Activated T-helper 1 cell treated with anti-CD3 and anti-CD28 coated beads, Interleukin-12 subunit alpha, Interleukin-12 subunit beta, Interleukin-2, Interleukin-4 antibody, amounts not matched to agents 30 ng/mL and 10 ng/mL and 1 ng/mL, durations not matched to agents 14 hours and 24 hours and 36 hours (primary cell): Measurements from ENCODE around the gene TTC38. TPM values are rescaled to one million over a fixed set of nuclear protein-coding genes. Genes with fewer than 3 reads are reported as not detected.
"Not testable (repeated sequence)": the region's sequence is repeated elsewhere in the genome, so short reads cannot be mapped to it uniquely, and the experiment has no call there.

Source experiments
- DNase-seq: peaks from one replicate; pipeline ENCODE4 v3.0.0; 2021; ENCODE audit warnings: low spot score
- H3K27ac Mint-ChIP-seq: one replicate; pipeline ENCODE4 v1.8.0; 2021; ENCODE audit warnings: mild to moderate bottlenecking, mixed read lengths
- H3K27me3 Mint-ChIP-seq: one replicate; pipeline ENCODE4 v1.8.0; 2022; ENCODE audit warnings: mild to moderate bottlenecking, moderate library complexity, mixed read lengths; ENCODE audit not compliant: insufficient read depth
- H3K36me3 Mint-ChIP-seq: one replicate; pipeline ENCODE4 v1.8.0; 2021; ENCODE audit warnings: low read depth, mixed read lengths
- H3K4me1 Mint-ChIP-seq: one replicate; pipeline ENCODE4 v1.8.0; 2021; ENCODE audit warnings: low read depth, mixed read lengths
- H3K4me3 Mint-ChIP-seq: one replicate; pipeline ENCODE4 v1.8.0; 2021; ENCODE audit warnings: mild to moderate bottlenecking, moderate library complexity, mixed read lengths
- H3K9me3 Mint-ChIP-seq: one replicate; pipeline ENCODE4 v1.8.0; 2021; ENCODE audit warnings: mixed read lengths
- intact Hi-C: fragments of 100-400 bp; cut with micrococcal nuclease; formaldehyde crosslinking; loops from one replicate; pipeline ENCODE4 v1.15.1; 2024
- total RNA-seq: library from RNA; stranded (reverse); gene quantifications from 2 replicates; pipeline ENCODE4 v1.2.3, GENCODE V29; 2022

The TTC38 gene
- total RNA-seq, 1 donor from 2014 or later = 23.0 TPM

- no peak for DNase-seq
These were observed 27.6 kb downstream of the TTC38 start for GRCh38 chr22:46295277-46295971.

GRCh38 chr22:46296257-46297150 is 28.7 kb downstream of the TTC38 start, which contains the start of gene GTSE1:
Gene GTSE1 (plus strand): TSS chr22:46296870. CDS start chr22:46297401, 531 bp downstream.
- peak; percentile 97 for DNase-seq
- Mint-ChIP-seq H3K4me3 (peak within 1 kb of the TSS; percentile 91), H3K27ac (peak within 1 kb of the TSS; percentile 94), H3K27me3 (no peaks in the 10 kb centered on the region), H3K36me3 (peaks cover 38% of the 10 kb centered on the region), H3K4me1 (peaks cover 52% of the 10 kb centered on the region), H3K9me3 (no peaks in the 10 kb centered on the region)
- intact Hi-C loops = loop anchor here (1.0 kb wide), 7 partner anchors 29 to 625 kb away; partner anchors contain the start of genes ATXN10, CDPF1 and TRMU

More at GRCh38 chr22:46295277-46295971, 27.6 kb downstream of the TTC38 start:
- intact Hi-C loops = no loop called here
- H3K4me3 Mint-ChIP-seq = peak overlapping the region; percentile 91
- H3K9me3 Mint-ChIP-seq = no peaks in the 10 kb centered on the region
- peaks cover 31% of the 10 kb centered on the region for H3K36me3 Mint-ChIP-seq
- H3K27me3 Mint-ChIP-seq = no peaks in the 10 kb centered on the region
- H3K27ac Mint-ChIP-seq = peak overlapping the region; percentile 94
- peaks cover 44% of the 10 kb centered on the region for H3K4me1 Mint-ChIP-seq

- peaks cover 35% of the 10 kb centered on the region for H3K36me3 Mint-ChIP-seq
- peak overlapping the region; percentile 67 for H3K27ac Mint-ChIP-seq
- H3K4me1 Mint-ChIP-seq = peaks cover 52% of the 10 kb centered on the region
- intact Hi-C loops = no loop called here
- no peaks in the 10 kb centered on the region for H3K9me3 Mint-ChIP-seq
- no peaks in the 10 kb centered on the region for H3K27me3 Mint-ChIP-seq
- DNase-seq = no peak
- H3K4me3 Mint-ChIP-seq = peak overlapping the region; percentile 91
These were observed 29.5 kb downstream of the TTC38 start for GRCh38 chr22:46297151-46297812.

GRCh38 chr22:46299101-46299500 is 31.3 kb downstream of the TTC38 start:
- H3K9me3 Mint-ChIP-seq = no peaks in the 10 kb centered on the region
- H3K27ac Mint-ChIP-seq = no peak overlapping the region
- DNase-seq = no peak
- peak overlapping the region; percentile 81 for H3K4me3 Mint-ChIP-seq
- H3K4me1 Mint-ChIP-seq = peaks cover 64% of the 10 kb centered on the region
- H3K27me3 Mint-ChIP-seq = no peaks in the 10 kb centered on the region
- intact Hi-C loops = no loop called here
- peaks cover 31% of the 10 kb centered on the region for H3K36me3 Mint-ChIP-seq

GRCh38 chr22:46300491-46300890 is 32.7 kb downstream of the TTC38 start:
- Mint-ChIP-seq H3K27ac (no peak overlapping the region), H3K27me3 (no peaks in the 10 kb centered on the region), H3K36me3 (peaks cover 31% of the 10 kb centered on the region), H3K4me3 (no peak overlapping the region), H3K9me3 (no peaks in the 10 kb centered on the region), H3K4me1 (peaks cover 57% of the 10 kb centered on the region)
- DNase-seq = no peak
- intact Hi-C loops = no loop called here

GRCh38 chr22:46303347-46303965 is 35.6 kb downstream of the TTC38 start:
- Mint-ChIP-seq H3K4me1 (peaks cover 35% of the 10 kb centered on the region), H3K9me3 (no peaks in the 10 kb centered on the region), H3K36me3 (peaks cover 40% of the 10 kb centered on the region), H3K4me3 (no peak overlapping the region), H3K27me3 (no peaks in the 10 kb centered on the region), H3K27ac (peak overlapping the region; percentile 13)
- DNase-seq = no peak
- intact Hi-C loops = no loop called here

GRCh38 chr22:46308283-46308988 is 40.6 kb downstream of the TTC38 start:
- H3K4me3 Mint-ChIP-seq = no peak overlapping the region
- peaks cover 33% of the 10 kb centered on the region for H3K36me3 Mint-ChIP-seq

GRCh38 chr22:46309526-46310085 is 41.8 kb downstream of the TTC38 start:
- intact Hi-C loops = no loop called here
- H3K36me3 Mint-ChIP-seq = peaks cover 29% of the 10 kb centered on the region

More at GRCh38 chr22:46308283-46308988, 40.6 kb downstream of the TTC38 start:
- H3K27ac Mint-ChIP-seq = no peak overlapping the region
- intact Hi-C loops = no loop called here
- no peak for DNase-seq
- peaks cover 8% of the 10 kb centered on the region for H3K4me1 Mint-ChIP-seq
- no peaks in the 10 kb centered on the region for H3K9me3 Mint-ChIP-seq
- no peaks in the 10 kb centered on the region for H3K27me3 Mint-ChIP-seq

GRCh38 chr22:46312056-46312455 is 44.2 kb downstream of the TTC38 start:
- Mint-ChIP-seq H3K27ac (no peak overlapping the region), H3K4me1 (no peaks in the 10 kb centered on the region), H3K9me3 (no peaks in the 10 kb centered on the region), H3K4me3 (no peak overlapping the region), H3K36me3 (peaks cover 29% of the 10 kb centered on the region), H3K27me3 (no peaks in the 10 kb centered on the region)
- intact Hi-C loops = no loop called here
- DNase-seq = no peak

More at GRCh38 chr22:46309526-46310085, 41.8 kb downstream of the TTC38 start:
- no peak overlapping the region for H3K27ac Mint-ChIP-seq
- no peaks in the 10 kb centered on the region for H3K27me3 Mint-ChIP-seq
- no peak for DNase-seq
- no peak overlapping the region for H3K4me3 Mint-ChIP-seq
- H3K4me1 Mint-ChIP-seq = no peaks in the 10 kb centered on the region
- H3K9me3 Mint-ChIP-seq = no peaks in the 10 kb centered on the region

GRCh38 chr22:46312848-46313247 is 45.0 kb downstream of the TTC38 start:
- H3K27ac Mint-ChIP-seq, H3K4me3 Mint-ChIP-seq, H3K4me1 Mint-ChIP-seq, H3K27me3 Mint-ChIP-seq, DNase-seq, intact Hi-C loops, H3K9me3 Mint-ChIP-seq: not testable (repeated sequence)
- peaks cover 30% of the 10 kb centered on the region for H3K36me3 Mint-ChIP-seq

GRCh38 chr22:46315976-46316375 is 48.2 kb downstream of the TTC38 start:
- no peaks in the 10 kb centered on the region for H3K9me3 Mint-ChIP-seq
- intact Hi-C loops = loop anchor here (2.0 kb wide), 1 partner anchor 309 kb away; no protein-coding TSS in a partner anchor
- H3K4me1 Mint-ChIP-seq = no peaks in the 10 kb centered on the region
- H3K27ac Mint-ChIP-seq = no peak overlapping the region
- no peak for DNase-seq
- no peak overlapping the region for H3K4me3 Mint-ChIP-seq
- peaks cover 27% of the 10 kb centered on the region for H3K36me3 Mint-ChIP-seq
- H3K27me3 Mint-ChIP-seq = no peaks in the 10 kb centered on the region
